K562 (cell line): ENCODE results near the gene MBD3L4. TPM values are rescaled to one million over a fixed set of nuclear protein-coding genes. Genes with fewer than 3 reads are reported as not detected.
"Not testable (repeated sequence)": the region's sequence is repeated elsewhere in the genome, so short reads cannot be mapped to it uniquely, and the experiment has no call there.

ENCODE experiments used
- ATAC-seq: fragments of 200-7000 bp; cut with Tn5 transposase; 3 replicates; pipeline ENCODE4 v1.9.1; 2020; ENCODE audit warnings: moderate library complexity
- BruUV-seq: library from RNA; stranded (reverse); fragments of 400-500 nt; replicated peaks from 2 replicates; lab custom pipeline; 2021; lab: Mats Ljungman, UMichigan
- CTCF ChIA-PET: fragments of 300-600 bp; formaldehyde crosslinking; extraction: SDS; loops from one replicate; lab custom pipeline; 2021; ENCODE audit warnings: low intra/inter-chr PET ratio; lab: Yijun Ruan, JAX
- POLR2A ChIA-PET: fragments of 300-600, 350-650 bp; sonication (Branson Sonifier 250); formaldehyde crosslinking; extraction: SDS; loops from one replicate; lab custom pipeline; 2021; ENCODE audit warnings: antibody characterized with exemption, inconsistent platforms; lab: Yijun Ruan, JAX
- DNase-seq, 4 experiments: peaks; one replicate each; pipeline versions ENCODE4 v3.0.0 to v3.0.0-alpha.2; 2011 to 2018; ENCODE audit warnings: low spot score in 3 of 4, mixed read lengths in 3 of 4; ENCODE audit errors: extremely low read depth in 1 of 4
- FAIRE-seq: peaks from 2 replicates; lab custom pipeline; 2011; peaks lifted over from hg19 to GRCh38; lab: Jason Lieb, UNC
- H2AFZ ChIP-seq: 2 replicates; pipeline ENCODE4 v1.6.0; 2011; ENCODE audit warnings: low read depth, low read length, control low read depth, inconsistent platforms
- H3K27ac ChIP-seq: fragments of 200-600 bp; 3 replicates; pipeline ENCODE4 v1.8.0; 2011; ENCODE audit warnings: low read depth, mild to moderate bottlenecking, control low read depth, inconsistent platforms, low read length, moderate library complexity, mixed read lengths; ENCODE audit errors: extremely low read depth
- H3K27me3 ChIP-seq, 2 experiments: fragments of 300-600 bp in 1 of 2; 2 replicates in 1 of 2; 3 replicates in 1 of 2; pipeline versions ENCODE4 v1.6.0 to v1.8.0; 2011; ENCODE audit warnings: inconsistent platforms in 2 of 2, low read length in 2 of 2, mild to moderate bottlenecking in 1 of 2, mixed read lengths in 1 of 2, moderate library complexity in 1 of 2; ENCODE audit not compliant: control insufficient read depth in 2 of 2, insufficient read depth in 2 of 2
- H3K36me3 ChIP-seq: fragments of 300-600 bp; 3 replicates; pipeline ENCODE4 v1.8.0; 2011; ENCODE audit warnings: mild to moderate bottlenecking, low read length, inconsistent platforms; ENCODE audit not compliant: control insufficient read depth, insufficient read depth
- H3K4me1 ChIP-seq, 2 experiments: fragments of 200-600 bp in 1 of 2; replicated peaks in 1 of 2; 2 replicates in 1 of 2; 3 replicates in 1 of 2; pipeline versions ENCODE4 v1.5.1 to v1.8.0; 2011; ENCODE audit warnings: inconsistent platforms in 2 of 2, low read length in 2 of 2, mild to moderate bottlenecking in 1 of 2, mixed read lengths in 1 of 2, moderate library complexity in 1 of 2; ENCODE audit not compliant: control insufficient read depth in 2 of 2, insufficient read depth in 2 of 2
- H3K4me2 ChIP-seq: 2 replicates; pipeline ENCODE4 v1.6.1; 2011; ENCODE audit warnings: low read length, control low read depth, inconsistent platforms, mixed read lengths; ENCODE audit not compliant: insufficient read depth
- H3K4me3 ChIP-seq: fragments of 200-600 bp; sonication (generic), shearing (Covaris generic); 2 replicates; pipeline ENCODE4 v1.5.1; 2016; ENCODE audit warnings: control low read depth, inconsistent platforms
- H3K79me2 ChIP-seq: fragments of 200-600 bp; 3 replicates; pipeline ENCODE4 v1.8.0; 2011; ENCODE audit warnings: low read length, inconsistent platforms; ENCODE audit not compliant: control insufficient read depth, insufficient read depth
- H3K9ac ChIP-seq, 2 experiments: 2 replicates each; pipeline versions ENCODE4 v1.6.0 to v1.6.1; 2011; ENCODE audit warnings: low read depth in 2 of 2, low read length in 2 of 2, control low read depth in 1 of 2, inconsistent platforms in 1 of 2, mild to moderate bottlenecking in 1 of 2, mixed read lengths in 1 of 2; ENCODE audit not compliant: insufficient read depth in 1 of 2
- H3K9me1 ChIP-seq: one replicate; pipeline ENCODE4 v1.6.0; 2011; ENCODE audit warnings: inconsistent platforms, mild to moderate bottlenecking, low read length, moderate library complexity; ENCODE audit not compliant: control insufficient read depth, insufficient read depth
- H3K9me3 ChIP-seq: replicated peaks from 2 replicates; pipeline ENCODE4 v1.5.1; 2011; ENCODE audit warnings: low read depth, low read length, inconsistent platforms; ENCODE audit not compliant: control insufficient read depth, insufficient read depth
- H4K20me1 ChIP-seq: replicated peaks from 2 replicates; pipeline ENCODE4 v1.6.1; 2011; ENCODE audit warnings: low read length, inconsistent platforms, mixed read lengths; ENCODE audit not compliant: control insufficient read depth, insufficient read depth
- C11orf30 ChIP-seq: fragments of 450-650 bp; IDR thresholded peaks from 2 replicates; pipeline ENCODE4 v1.6.1; 2016; ENCODE audit warnings: low read depth, mild to moderate bottlenecking
- MAFK ChIP-seq: IDR thresholded peaks from 2 replicates; pipeline ENCODE4 v1.6.1; 2011; ENCODE audit warnings: low read length, improper control_type of control experiment
- ZNF316 ChIP-seq: fragments of 450-650 bp; IDR thresholded peaks from 2 replicates; pipeline ENCODE4 v1.6.1; 2016
- WGBS: fragments of 100-300 bp; shearing (Covaris generic); methylation state at CpG from one replicate; pipeline ENCODE4 v1.1.6; 2016; ENCODE audit warnings: low coverage, mixed read lengths; ENCODE audit not compliant: insufficient coverage; ENCODE audit errors: missing lambda C conversion rate; 5-methylcytosine and 5-hydroxymethylcytosine counted together
- in situ Hi-C: fragments of 300-500 bp; cut with MboI; formaldehyde crosslinking; loops from 4 replicates; pipeline ENCODE4 v1.15.0; 2018; ENCODE audit warnings: inconsistent platforms, mixed read lengths
- intact Hi-C: fragments of 100-400 bp; cut with micrococcal nuclease; formaldehyde crosslinking; loops from 2 replicates; pipeline ENCODE4 v1.14.2; 2022
- polyA plus RNA-seq, 8 experiments: library from polyadenylated mRNA; depleted of rRNA in 4 of 8; stranded (reverse) in 5 of 8; unstranded in 3 of 8; fragments of >200 nt; fragmentation: Nextera tagmentation in 2 of 8; fragmentation: Illumina TruSeq in 1 of 8; extraction: Ambion mirVana in 2 of 8; extraction: Trizol in 1 of 8; gene quantifications; 2 replicates each; pipeline versions ENCODE4 v1.2.1 to v1.2.3, GENCODE V29; 2011 to 2014; ENCODE audit warnings: inconsistent platforms in 1 of 8, missing spikeins in 1 of 8
- total RNA-seq, 7 experiments: library from RNA; depleted of rRNA in 6 of 7; stranded (reverse); fragments of >200 nt in 6 of 7; fragmentation: Illumina TruSeq in 2 of 7; extraction: Trizol in 2 of 7; gene quantifications; 2 replicates each; pipeline versions ENCODE4 v1.2.1 to v1.2.3, GENCODE V29; 2011 to 2021; ENCODE audit warnings: low replicate concordance in 1 of 7

Gene MBD3L4
- total and polyA plus RNA-seq, 9 of the 15 experiments (the other 6 are each of a cell fraction or from before 2014, with no cell fraction given), result not detected

GRCh38 chr19:7056371-7056770 is 16.4 kb upstream of the MBD3L4 start:
- CTCF ChIA-PET, H3K27ac ChIP-seq, H3K9ac ChIP-seq, intact Hi-C loops, H3K79me2 ChIP-seq, H2AFZ ChIP-seq, H3K27me3 ChIP-seq, H3K4me3 ChIP-seq, FAIRE-seq, H4K20me1 ChIP-seq, H3K36me3 ChIP-seq, H3K4me1 ChIP-seq, H3K9me1 ChIP-seq, ATAC-seq, H3K4me2 ChIP-seq, BruUV-seq, DNase-seq, in situ Hi-C loops, POLR2A ChIA-PET, H3K9me3 ChIP-seq: not testable (repeated sequence)
- WGBS, result 0% methylated on average over 1 of the region's 16 CpGs

GRCh38 chr19:7055679-7056078 is 15.7 kb upstream of the MBD3L4 start:
- H3K4me3 ChIP-seq, intact Hi-C loops, FAIRE-seq, H3K4me2 ChIP-seq, H4K20me1 ChIP-seq, H3K79me2 ChIP-seq, H3K27me3 ChIP-seq, H3K9me1 ChIP-seq, in situ Hi-C loops, BruUV-seq, H3K9ac ChIP-seq: not testable (repeated sequence)
- TF ChIP-seq C11orf30 (peak; percentile 41; the same call in 1 of the 2 replicates), ZNF316 (0 out of 2 replicates have a peak, but pooled peaks have one; percentile 16), MAFK (peak; percentile 28; the same call in 1 of the 2 replicates)
- TF ChIP-seq, all 486 proteins: peak for 3; not testable (repeated sequence) for 483
- H3K4me1 ChIP-seq, POLR2A ChIA-PET, H3K36me3 ChIP-seq, H3K9me3 ChIP-seq, H3K27ac ChIP-seq, DNase-seq, CTCF ChIA-PET, H2AFZ ChIP-seq, ATAC-seq: not testable (repeated sequence)
- 10% methylated on average over 12 of the region's 14 CpGs for WGBS

GRCh38 chr19:7054635-7055368 is 14.8 kb upstream of the MBD3L4 start:
- H4K20me1 ChIP-seq, BruUV-seq, DNase-seq, FAIRE-seq, in situ Hi-C loops, H2AFZ ChIP-seq, H3K27ac ChIP-seq, H3K9me3 ChIP-seq, H3K79me2 ChIP-seq, H3K4me1 ChIP-seq, intact Hi-C loops, CTCF ChIA-PET, ATAC-seq, H3K27me3 ChIP-seq, H3K4me3 ChIP-seq, H3K4me2 ChIP-seq, POLR2A ChIA-PET, H3K9me1 ChIP-seq, H3K9ac ChIP-seq, H3K36me3 ChIP-seq: not testable (repeated sequence)
- WGBS, result 36% methylated on average over 12 of the region's 14 CpGs
